ENCODE data around the gene CCDC174.

The CCDC174 gene

DNA sequence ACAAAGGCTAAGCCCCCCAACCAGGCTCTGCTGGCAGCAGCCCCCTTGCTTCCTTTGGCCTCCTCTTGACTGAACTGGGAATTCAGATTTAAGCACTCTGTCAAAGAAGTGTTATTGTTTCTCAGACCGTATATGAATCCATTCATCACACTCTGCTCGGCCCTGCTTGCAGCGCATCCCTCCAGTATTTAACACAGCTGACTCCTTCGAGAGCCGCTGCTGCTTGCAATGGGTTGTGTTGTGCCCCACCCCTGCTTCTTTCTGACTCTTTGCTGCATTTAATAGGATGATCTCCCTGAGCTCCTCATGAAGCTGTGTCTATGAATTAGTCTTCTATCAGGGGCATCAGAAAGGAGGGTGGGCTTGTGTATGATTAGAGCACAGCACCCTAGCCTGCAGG, 54.5 kb downstream of the CCDC174 start:
- DNase-seq, result no peak

DNA sequence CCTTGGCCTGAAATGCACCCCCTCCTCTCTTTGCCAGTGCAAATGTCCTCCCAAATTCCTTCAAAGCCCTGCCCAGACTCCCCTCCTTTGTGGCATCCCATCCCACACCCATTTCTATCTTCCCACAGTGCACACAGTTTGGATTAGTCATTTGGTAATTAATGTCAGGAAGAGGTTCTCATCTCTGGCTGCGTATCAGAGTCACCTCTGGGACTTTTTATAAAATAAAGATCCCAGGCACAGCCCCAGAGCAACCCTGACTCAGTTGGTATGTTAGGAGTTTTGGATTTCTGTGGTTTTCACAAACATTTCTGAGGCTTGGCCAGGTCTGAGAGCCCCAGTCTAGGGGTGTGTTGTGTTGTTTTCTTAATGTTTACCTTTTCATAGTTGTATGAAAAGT, 65.0 kb downstream of the CCDC174 start:
- no peak for DNase-seq

DNA sequence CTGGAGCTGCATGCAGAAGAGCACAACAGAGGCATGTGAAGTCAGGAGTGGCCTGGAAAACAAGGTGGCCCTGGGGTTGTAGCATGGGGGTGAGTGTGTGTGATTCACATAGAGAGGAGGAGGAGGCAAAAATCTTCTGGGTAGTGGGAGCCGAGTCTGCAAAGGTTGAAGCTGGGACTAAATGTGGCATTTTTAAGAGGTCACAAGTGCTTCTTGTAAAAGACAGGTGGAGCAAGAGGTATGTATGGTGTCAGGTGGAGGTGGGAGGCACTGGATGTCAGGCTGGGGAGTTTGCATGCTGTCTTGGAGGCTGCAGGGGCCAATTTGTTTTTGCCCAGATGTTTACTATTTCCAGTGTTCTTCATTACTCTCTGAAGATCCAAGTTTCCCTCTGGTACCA, 65.7 kb downstream of the CCDC174 start:
- no peak for DNase-seq

DNA sequence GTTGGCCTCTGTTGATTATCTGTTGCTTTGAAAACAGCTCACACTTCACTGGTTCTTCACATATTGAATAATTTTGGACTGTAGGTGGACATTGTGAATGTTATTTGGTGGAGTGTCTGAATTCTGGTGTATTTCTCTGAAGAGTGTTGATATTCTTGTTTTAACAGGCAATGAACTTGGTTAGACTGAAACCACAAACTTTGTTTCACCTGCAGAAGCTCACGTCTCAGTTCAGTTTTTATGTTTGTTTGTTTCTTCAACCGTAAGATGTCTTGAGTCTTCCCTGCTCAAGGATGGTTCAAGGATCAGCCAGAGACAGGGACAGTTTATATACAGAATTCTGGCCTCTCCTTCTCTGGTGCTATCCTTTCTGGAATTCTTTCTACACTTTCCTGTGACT, 67.0 kb downstream of the CCDC174 start:
- DNase-seq, result no peak

DNA sequence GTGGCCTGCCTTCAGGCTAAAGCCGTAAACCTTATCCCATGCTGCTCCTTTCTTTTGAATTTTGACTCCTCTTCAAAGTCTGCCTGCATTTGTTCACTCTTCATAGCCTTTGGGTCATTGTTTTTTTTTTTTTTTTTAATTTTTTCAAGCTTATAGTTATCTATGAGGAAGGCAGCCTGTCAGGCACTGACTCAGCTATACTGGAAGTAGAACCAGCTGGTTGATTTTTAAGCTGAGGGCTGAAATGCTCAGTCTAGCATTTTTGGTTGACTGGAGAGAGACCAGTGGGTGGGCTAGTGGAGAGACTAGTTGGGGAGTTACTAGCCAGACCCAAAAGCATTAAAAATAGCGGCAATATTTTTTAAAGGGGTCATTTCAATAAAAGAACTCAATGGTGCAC, 67.4 kb downstream of the CCDC174 start:
- no peak for DNase-seq

DNA sequence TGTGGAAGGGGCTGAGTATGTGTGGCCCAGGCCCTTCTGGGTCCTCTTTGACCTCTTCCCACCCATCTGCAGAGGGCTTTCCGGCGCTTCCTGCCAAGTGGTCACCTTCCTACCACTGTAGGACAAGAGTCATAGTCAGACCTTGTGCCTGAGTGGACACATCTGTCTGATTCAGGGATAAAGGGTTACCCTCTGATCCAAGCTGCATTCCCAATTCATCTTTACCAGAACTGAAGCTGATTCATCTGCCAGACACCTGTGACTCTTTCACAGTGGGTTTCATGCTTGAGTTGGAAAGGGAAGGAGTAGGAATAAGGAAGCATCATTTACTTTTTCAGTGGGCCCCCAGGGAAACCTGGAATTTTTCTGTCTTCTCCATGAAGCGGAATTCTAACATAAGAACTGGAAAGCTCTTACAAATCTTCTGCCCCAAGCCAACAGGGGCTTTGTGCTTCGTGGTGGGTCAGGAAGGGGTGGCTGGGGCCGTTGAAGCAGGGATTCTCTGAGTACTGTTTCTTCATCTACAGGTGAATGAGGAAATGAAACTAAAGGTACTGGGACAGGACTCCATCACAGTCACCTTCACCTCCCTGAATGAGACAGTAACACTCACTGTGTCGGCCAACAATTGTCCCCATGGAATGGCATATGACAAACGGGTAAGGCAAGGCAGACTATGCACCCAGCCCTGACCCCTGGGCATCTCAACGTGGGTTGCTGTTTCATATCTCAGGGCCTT, 69.7 kb downstream of the CCDC174 start:
- DNase-seq, result no peak

All from activated naive CD4-positive, alpha-beta T cell (primary cell).